A549 (cell line): ENCODE data around the gene MIB2.

Experiments
- CTCF ChIP-seq: fragments of >200 bp; sonication (Bioruptor Twin); formaldehyde crosslinking; IDR thresholded peaks from 3 replicates; pipeline ENCODE4 v1.5.1; 2016
- JUNB ChIP-seq: fragments of >200 bp; sonication (Bioruptor Twin); formaldehyde crosslinking; IDR thresholded peaks from 2 replicates; pipeline ENCODE4 v1.6.1; 2016
- MAFK ChIP-seq: fragments of 450-650 bp; IDR thresholded peaks from 2 replicates; pipeline ENCODE4 v1.6.1; 2014; ENCODE audit not compliant: partially characterized antibody
- MAZ ChIP-seq: fragments of 150-350 bp; IDR thresholded peaks from 2 replicates; pipeline ENCODE4 v1.6.1; 2014; ENCODE audit warnings: antibody characterized with exemption, low read depth, low read length, borderline replicate concordance
- POLR2A ChIP-seq: IDR thresholded peaks from 2 replicates; pipeline ENCODE4 v1.6.1; 2012; ENCODE audit warnings: mild to moderate bottlenecking, low read length
- REST ChIP-seq: fragments of 200-600 bp; sonication (generic); IDR thresholded peaks from 2 replicates; pipeline ENCODE4 v1.6.1; 2016; ENCODE audit warnings: antibody characterized with exemption, mild to moderate bottlenecking, moderate library complexity

- TF ChIP-seq MAFK (no peak), CTCF (no peak), MAZ (no peak), REST (no peak), JUNB (no peak), POLR2A (no peak)
These were observed 21.3 kb upstream of the MIB2 start for GRCh38 chr1:1593834-1594601.
